HTERT RPE-1 (cell line): ENCODE data around the gene QDPR.

Source experiments
- in situ Hi-C: fragments of 300-500 bp; cut with MboI; formaldehyde crosslinking; loops from 4 replicates; pipeline ENCODE4 v1.14.3; 2020; ENCODE audit warnings: low sequenced_read_pairs

QDPR gene

DNA sequence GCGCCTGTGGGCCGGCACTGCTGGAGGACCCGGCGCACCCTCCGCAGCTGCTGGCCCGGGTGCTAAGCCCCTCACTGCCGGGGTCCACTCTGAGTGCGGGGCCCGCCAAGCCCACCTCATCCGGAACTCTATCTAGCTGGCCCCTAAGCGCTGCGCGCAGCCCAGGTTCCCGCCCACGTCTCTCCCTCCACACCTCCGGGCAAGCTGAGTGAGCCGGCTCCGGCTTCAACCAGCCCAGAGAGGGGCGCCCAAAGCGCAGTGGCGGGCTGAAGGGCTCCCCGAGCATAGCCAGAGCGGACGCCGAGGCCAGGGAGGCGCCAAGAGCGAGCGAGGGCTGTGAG, 75.2 kb downstream of the QDPR start:
- in situ Hi-C loops: no loop called here
